AG09309 (cell line): Measurements from ENCODE around the gene MIER1.
"Not testable (repeated sequence)": the region's sequence is repeated elsewhere in the genome, so short reads cannot be mapped to it uniquely, and the experiment has no call there.

Experiments used
- DNase-seq: peaks from one replicate; pipeline ENCODE4 v3.0.0-alpha.2; 2010; ENCODE audit warnings: low read depth
- H3K4me3 ChIP-seq: 2 replicates; pipeline ENCODE4 v1.5.1; 2011; ENCODE audit warnings: mild to moderate bottlenecking, low read depth, low read length, moderate library complexity; ENCODE audit not compliant: control insufficient read depth
- CTCF ChIP-seq: IDR thresholded peaks from 2 replicates; pipeline ENCODE4 v1.5.1; 2011; ENCODE audit warnings: mild to moderate bottlenecking, low read depth, low read length, inconsistent platforms; ENCODE audit not compliant: insufficient read depth, control insufficient read depth; ENCODE audit errors: missing control alignments

Gene MIER1

GRCh38 chr1:66924756-66925557 lies at the start of gene MIER1, which contains the start of gene DNAI4:
Gene MIER1 (plus strand): TSS chr1:66924990. CDS start chr1:66925029, 39 bp downstream.
Gene DNAI4 (minus strand): TSS chr1:66924856. CDS start chr1:66924831, 25 bp downstream.
- peak within 1 kb of the TSS; percentile 68 for H3K4me3 ChIP-seq
- peak; percentile 90 for DNase-seq
- peak; percentile 12 for TF ChIP-seq CTCF

GRCh38 chr1:66876664-66877063 lies 48.1 kb upstream of the MIER1 start:
- no peak for DNase-seq
- TF ChIP-seq CTCF, result no peak
- H3K4me3 ChIP-seq, result no peak overlapping the region

GRCh38 chr1:66889030-66889429 lies 35.8 kb upstream of the MIER1 start:
- H3K4me3 ChIP-seq, result no peak overlapping the region
- no peak for DNase-seq
- TF ChIP-seq CTCF, result no peak

GRCh38 chr1:66890621-66891020 lies 34.2 kb upstream of the MIER1 start:
- no peak overlapping the region for H3K4me3 ChIP-seq
- DNase-seq, result no peak
- TF ChIP-seq CTCF, result no peak

- H3K4me3 ChIP-seq, result no peak overlapping the region
- no peak for TF ChIP-seq CTCF
- no peak for DNase-seq
These were observed 31.1 kb upstream of the MIER1 start for GRCh38 chr1:66893712-66894111.

- not testable (repeated sequence) for DNase-seq, H3K4me3 ChIP-seq
These were observed 9.6 kb upstream of the MIER1 start for GRCh38 chr1:66915203-66915602.

- no peak for TF ChIP-seq CTCF
- no peak overlapping the region for H3K4me3 ChIP-seq
- no peak for DNase-seq
These were observed 8.5 kb upstream of the MIER1 start for GRCh38 chr1:66916320-66916719.
